SK-N-DZ (cell line): Measurements from ENCODE around the gene CACFD1.

ENCODE experiments used
- DNase-seq: peaks from one replicate; pipeline ENCODE4 v3.0.0-alpha.2; 2015; ENCODE audit warnings: low spot score

The CACFD1 gene

GRCh38 chr9:133515615-133516255 is 56.0 kb downstream of the CACFD1 start:
- no peak for DNase-seq

GRCh38 chr9:133516256-133516960 is 56.6 kb downstream of the CACFD1 start:
- no peak for DNase-seq

DNA sequence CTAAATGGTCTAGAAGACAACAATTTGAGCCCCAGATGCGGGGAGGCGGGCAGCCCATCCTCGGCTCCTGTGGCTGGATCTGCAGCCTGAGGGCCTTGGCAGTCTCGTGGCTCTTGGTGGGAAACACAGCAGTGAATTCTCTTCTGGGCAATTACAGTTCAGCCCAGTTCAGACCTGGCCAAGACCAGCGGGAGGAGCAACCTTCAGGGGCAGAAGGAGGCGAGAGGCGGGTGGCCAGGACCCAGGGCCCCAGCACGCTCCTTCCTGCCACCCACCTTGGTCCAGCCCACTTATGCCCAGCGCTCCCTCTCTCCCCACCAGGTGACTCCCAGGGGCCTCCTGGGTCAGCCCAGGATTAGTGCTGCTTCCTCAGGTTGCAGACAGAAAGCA is 57.2 kb downstream of the CACFD1 start:
- no peak for DNase-seq

GRCh38 chr9:133517711-133518110 is 57.9 kb downstream of the CACFD1 start:
- DNase-seq, result no peak

DNA sequence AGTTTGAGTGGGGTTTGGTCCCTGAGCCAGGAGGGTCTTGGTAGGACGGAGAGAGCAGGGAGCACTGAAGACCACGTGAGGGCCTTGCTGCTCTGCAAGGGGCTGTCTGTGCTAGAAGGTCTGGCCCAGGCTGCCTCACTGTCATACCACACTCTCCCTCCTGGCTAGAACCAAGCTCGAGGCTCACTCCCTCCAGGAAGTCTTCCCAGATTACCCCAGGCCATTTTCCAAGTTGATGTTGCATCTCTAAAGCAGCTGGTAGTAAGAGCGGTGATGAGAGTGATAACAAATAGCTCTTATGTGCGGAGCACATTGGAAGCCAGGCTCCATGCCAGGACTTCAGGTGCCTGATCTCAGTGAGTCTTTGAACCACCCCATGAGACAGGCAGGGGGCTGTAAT is 58.4 kb downstream of the CACFD1 start:
- no peak for DNase-seq

- no peak for DNase-seq
These were observed 59.1 kb downstream of the CACFD1 start for GRCh38 chr9:133518706-133519449.

DNA sequence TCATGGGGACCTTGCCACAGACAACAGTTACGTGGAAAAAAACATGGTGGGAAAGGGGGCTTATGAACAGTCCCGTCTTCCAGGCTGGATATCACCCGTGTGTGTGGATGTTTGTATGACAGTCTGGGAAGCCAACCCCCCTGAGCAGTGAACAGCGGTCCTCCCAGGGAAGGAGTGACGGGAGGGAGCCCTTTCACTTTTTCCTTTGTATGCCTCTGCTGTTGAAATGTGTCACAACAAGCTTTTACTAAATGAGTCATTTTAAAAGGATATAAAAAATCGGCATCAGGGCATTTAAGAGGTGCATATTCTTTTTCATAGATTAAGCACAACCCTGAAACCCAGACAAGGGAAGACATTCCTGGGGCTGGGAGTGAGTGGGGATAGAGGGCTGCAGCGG is 59.9 kb downstream of the CACFD1 start:
- DNase-seq, result no peak

DNA sequence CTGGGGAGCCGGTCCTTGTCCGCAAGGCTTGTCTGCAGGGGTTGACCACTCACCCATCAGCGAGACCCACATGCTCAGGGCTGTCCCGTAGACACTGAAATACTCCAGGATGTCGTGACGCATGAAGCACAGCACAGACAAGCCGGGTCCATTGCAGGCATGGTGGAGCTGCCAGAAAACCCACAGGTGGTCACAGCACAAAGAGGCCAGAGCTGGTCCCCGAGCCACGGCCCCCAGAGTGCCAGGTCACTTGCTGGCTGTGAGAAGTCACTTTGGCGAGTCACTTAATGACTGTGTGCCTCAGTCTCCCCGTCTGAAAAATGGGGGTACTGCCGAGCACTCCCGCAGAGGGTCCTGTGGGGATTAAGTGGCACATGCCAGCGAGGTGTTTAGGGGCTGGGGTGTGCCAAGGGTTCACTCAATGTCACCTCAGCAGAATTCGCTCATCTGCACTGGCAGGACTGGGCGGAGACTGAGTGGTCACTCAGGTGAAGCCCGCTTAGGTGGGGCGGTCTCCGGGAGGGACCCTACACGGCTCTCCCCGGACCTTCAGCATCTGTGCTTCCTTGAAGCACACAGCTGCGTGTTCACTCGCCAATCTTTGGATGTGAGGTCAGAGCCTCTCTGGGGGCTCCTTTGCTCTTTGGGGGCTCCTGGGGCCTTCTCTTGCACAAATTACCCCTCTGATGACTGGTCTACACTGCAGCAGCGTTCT is 60.5 kb downstream of the CACFD1 start:
- no peak for DNase-seq
